Adrenal gland (tissue), 19 donors: ENCODE measurements around the gene TMEM81. TPM values are rescaled to one million over a fixed set of nuclear protein-coding genes. Genes with fewer than 3 reads are reported as not detected.

ENCODE experiments used
- DNase-seq, 7 donors: peaks; one replicate each; pipeline ENCODE4 v3.0.0-alpha.2; 2019 to 2020
- H3K27ac ChIP-seq, 5 donors: fragments of 200-600 bp; sonication (generic) in 4 of 5; 1 replicate in 3 of 5; 2 replicates in 2 of 5; pipeline versions ENCODE4 v1.5.1 to v1.8.0; 2016 to 2020; ENCODE audit warnings: mild to moderate bottlenecking in 1 of 5
- H3K27me3 ChIP-seq: fragments of 200-600 bp; 2 replicates; pipeline ENCODE4 v1.8.0; 2021
- H3K36me3 ChIP-seq, 2 donors: fragments of 200-600 bp; replicated peaks in 1 of 2; 1 replicate in 1 of 2; 2 replicates in 1 of 2; pipeline versions ENCODE4 v1.5.1 to v1.8.0; 2018 to 2022
- H3K4me1 ChIP-seq, 2 donors: fragments of 200-600 bp; replicated peaks in 1 of 2; 1 replicate in 1 of 2; 2 replicates in 1 of 2; pipeline versions ENCODE4 v1.5.1 to v1.8.0; 2018 to 2021
- H3K4me3 ChIP-seq, 4 donors: fragments of 200-600 bp; sonication (generic) in 3 of 4; one replicate each; pipeline ENCODE4 v1.5.1; 2016 to 2018
- H3K9me3 ChIP-seq, 3 donors: fragments of 200-600 bp; sonication (generic) in 1 of 3; replicated peaks in 1 of 3; 1 replicate in 2 of 3; 2 replicates in 1 of 3; pipeline versions ENCODE4 v1.5.1 to v1.8.0; 2016 to 2021
- CTCF ChIP-seq, 6 experiments: fragments of 450-650 bp in 4 of 6; fragments of 200-600 bp in 2 of 6; sonication (generic) in 1 of 6; IDR thresholded peaks; 1 replicate in 5 of 6; 2 replicates in 1 of 6; pipeline versions ENCODE4 v1.5.1 to v1.8.0; 2016 to 2021; ENCODE audit warnings: antibody characterized with exemption in 6 of 6, mild to moderate bottlenecking in 2 of 6, moderate library complexity in 1 of 6
- POLR2A ChIP-seq, 2 donors: fragments of 450-650 bp; IDR thresholded peaks; one replicate each; pipeline ENCODE4 v1.6.1; 2017; ENCODE audit warnings: antibody characterized with exemption in 2 of 2, mild to moderate bottlenecking in 2 of 2, moderate library complexity in 1 of 2
- WGBS, 4 donors: extraction: QIAGEN DNeasy Blood & Tissue Kit in 2 of 4; methylation state at CpG; one replicate each; pipeline versions ENCODE4 v1.1.5 to v1.1.7; 2013 to 2017; 5-methylcytosine and 5-hydroxymethylcytosine counted together
- intact Hi-C, 2 donors: fragments of 100-400 bp; cut with DNase I; formaldehyde crosslinking; loops; one replicate each; pipeline versions ENCODE4 v1.14.1 to v1.15.0; 2022 to 2023
- long read RNA-seq, 10 donors: library from polyadenylated mRNA in 3 of 10; unstranded in 2 of 10; stranded (forward) in 1 of 10; transcript quantifications; one replicate each; pipeline ENCODE4 v2.0.0 and lab custom pipeline, GENCODE V29; 2021 to 2026
- polyA plus RNA-seq, 3 donors: library from polyadenylated mRNA; stranded (reverse); fragments of 200-250 nt in 2 of 3; fragments of 350-450 nt in 1 of 3; fragmentation: Illumina TruSeq in 1 of 3; extraction: RNeasy Lipid Tissue Mini Kit (QIAGEN cat#74804) in 1 of 3; gene quantifications; one replicate each; pipeline ENCODE4 v1.2.3, GENCODE V29; 2013 to 2014
- total RNA-seq, 9 donors: library from RNA; depleted of rRNA in 4 of 9; stranded (reverse); fragments of >200 nt in 4 of 9; fragments of 120-200 nt in 1 of 9; fragmentation: NEBNext Ultra II Directional in 1 of 9; extraction: Animal tissue kit (Norgen Biotek cat#: 25700) in 1 of 9; gene quantifications; one replicate each; pipeline versions ENCODE4 v1.1.0 to v1.2.4, GENCODE V29; 2013 to 2023
- donor health status: healthy with polysubstance abuse.
- donor health status: Bipolar disorder and iron deficiency.
- donor health status: DM: yes; HTN: yes; CAD: no.
- donor health status: DM: no; HTN: no; CAD: no.
- donor health status: DM: no; HTN: no; CAD: no.
- donor health status: DM: yes; HTN: yes; CAD: no.

The TMEM81 gene
- total RNA-seq: 1 to 10 TPM; 1.9 to 5.0 (median 3.3) TPM
- 1 to 10 TPM; 3.8 to 4.8 (median 3.9) TPM for polyA plus RNA-seq
- long read RNA-seq, donor 1: 0 reads
- long read RNA-seq, donor 2, partial matches to known transcripts: 0 of 3 reads
- long read RNA-seq, donor 2, other reads (novel, unspliced or antisense): 0 of 3 reads
- long read RNA-seq, donor 3, partial matches to known transcripts: 0 of 1 reads
- long read RNA-seq, donor 3, other reads (novel, unspliced or antisense): 0 of 1 reads
- long read RNA-seq, donor 4: 0 reads
- long read RNA-seq, donor 5: 0 reads
- long read RNA-seq, donor 6, partial matches to known transcripts: 0 of 1 reads
- long read RNA-seq, donor 6, other reads (novel, unspliced or antisense): 0 of 1 reads
- long read RNA-seq, donor 7, partial matches to known transcripts: 0 of 3 reads
- long read RNA-seq, donor 7, other reads (novel, unspliced or antisense): 0 of 3 reads
- long read RNA-seq, donor 8, partial matches to known transcripts: 0 of 1 reads
- long read RNA-seq, donor 8, other reads (novel, unspliced or antisense): 0 of 1 reads
- long read RNA-seq, donor 9, partial matches to known transcripts: 0 of 3 reads
- long read RNA-seq, donor 9, other reads (novel, unspliced or antisense): 0 of 3 reads
- long read RNA-seq, donor 10, partial matches to known transcripts: 0 of 1 reads
- long read RNA-seq, donor 10, other reads (novel, unspliced or antisense): 0 of 1 reads

- 90 to 100% (median 96%) methylated on average over 2 of the region's 2 CpGs for WGBS, 4 donors
- no peaks in the 10 kb centered on the region for H3K9me3 ChIP-seq
- intact Hi-C loops: no loop called here
- H3K36me3 ChIP-seq: peaks cover 0 to 29% of the 10 kb centered on the region in 2 donors
- H3K27me3 ChIP-seq: no peaks in the 10 kb centered on the region
- H3K27ac ChIP-seq: no peak within 1 kb of the TSS
- no peak for DNase-seq
- no peaks in the 10 kb centered on the region for H3K4me1 ChIP-seq
- TF ChIP-seq CTCF (IDR thresholded peaks at IDR 0.05) (no peak), POLR2A (IDR thresholded peaks at IDR 0.05) (no peak)
- H3K4me3 ChIP-seq: no peak within 1 kb of the TSS
Measured at GRCh38 chr1:205084360-205084759, at the start of gene TMEM81. TMEM81 (minus strand) TSS chr1:205084460; CDS start chr1:205084320, 140 bp downstream.

GRCh38 chr1:205133287-205133686 lies 49.0 kb upstream of the TMEM81 start:
- Histone ChIP-seq H3K36me3 (no peaks in the 10 kb centered on the region), H3K27ac (no peak overlapping the region), H3K27me3 (no peaks in the 10 kb centered on the region), H3K4me1 (no peaks in the 10 kb centered on the region), H3K4me3 (no peak overlapping the region), H3K9me3 (no peaks in the 10 kb centered on the region)
- TF ChIP-seq POLR2A (IDR thresholded peaks at IDR 0.05): no peak
- no peak for DNase-seq
- 63 to 84% (median 77%) methylated on average over 1 of the region's 1 CpG for WGBS, 4 donors
- intact Hi-C loops: loop anchor here in 1 of 2 donors (10.0 kb wide), 1 partner anchor 112 kb away; no protein-coding TSS in a partner anchor

- H3K4me1 ChIP-seq: no peaks in the 10 kb centered on the region
- no peak for DNase-seq
- H3K27me3 ChIP-seq: no peaks in the 10 kb centered on the region
- no peak overlapping the region for H3K27ac ChIP-seq
- TF ChIP-seq POLR2A (IDR thresholded peaks at IDR 0.05): no peak
- no peak for TF ChIP-seq CTCF (IDR thresholded peaks at IDR 0.05)
- no peaks in the 10 kb centered on the region for H3K9me3 ChIP-seq
- H3K4me3 ChIP-seq: no peak overlapping the region
- no peaks in the 10 kb centered on the region for H3K36me3 ChIP-seq
- 78 to 83% (median 81%) methylated on average over 4 of the region's 4 CpGs for WGBS, 4 donors
- intact Hi-C loops: loop anchor here (5.0 to 10.0 kb wide), 2 partner anchors 115 to 128 kb away; no protein-coding TSS in a partner anchor
Measured at GRCh38 chr1:205129447-205130029, 45.3 kb upstream of the TMEM81 start.

GRCh38 chr1:205128050-205128449 lies 43.8 kb upstream of the TMEM81 start:
- 82 to 85% (median 84%) methylated on average over 2 of the region's 2 CpGs for WGBS, 4 donors
- intact Hi-C loops: loop anchor here in 1 of 2 donors (5.0 kb wide), 1 partner anchor 129 kb away; no protein-coding TSS in a partner anchor

More at GRCh38 chr1:205128050-205128449, 43.8 kb upstream of the TMEM81 start:
- no peak for DNase-seq
- Histone ChIP-seq H3K27ac (no peak overlapping the region), H3K36me3 (no peaks in the 10 kb centered on the region), H3K4me1 (peaks cover 0 to under 1% of the 10 kb centered on the region in 2 donors), H3K27me3 (no peaks in the 10 kb centered on the region), H3K4me3 (no peak overlapping the region), H3K9me3 (no peaks in the 10 kb centered on the region)
- TF ChIP-seq POLR2A (IDR thresholded peaks at IDR 0.05): no peak
- TF ChIP-seq CTCF (IDR thresholded peaks at IDR 0.05): no peak
